Kidney (tissue), 14 donors: Measurements from ENCODE around the gene ANKRD12. TPM values are rescaled to one million over a fixed set of nuclear protein-coding genes. Genes with fewer than 3 reads are reported as not detected.

ENCODE experiments used
- DNase-seq, 5 donors: peaks; one replicate each; pipeline ENCODE4 v3.0.0-alpha.2; 2013 to 2020
- FAIRE-seq: peaks from 2 replicates; lab custom pipeline; 2012; peaks lifted over from hg19 to GRCh38; lab: Jason Lieb, UNC
- H3K27ac ChIP-seq, 2 donors: one replicate each; pipeline ENCODE4 v1.7.0; 2013; ENCODE audit warnings: low read depth in 2 of 2, low read length in 2 of 2, inconsistent platforms in 1 of 2
- H3K27me3 ChIP-seq: one replicate; pipeline ENCODE4 v1.7.1; 2013; ENCODE audit warnings: low read length, inconsistent platforms; ENCODE audit not compliant: control insufficient read depth, insufficient read depth
- H3K36me3 ChIP-seq, 3 donors: one replicate each; pipeline versions ENCODE4 v1.7.0 to v1.7.1; 2013; ENCODE audit warnings: low read length in 3 of 3, control low read depth in 1 of 3, inconsistent platforms in 1 of 3; ENCODE audit not compliant: insufficient read depth in 3 of 3, control insufficient read depth in 2 of 3
- H3K4me1 ChIP-seq, 3 donors: one replicate each; pipeline versions ENCODE4 v1.7.0 to v1.7.1; 2013; ENCODE audit warnings: low read length in 3 of 3, inconsistent platforms in 1 of 3, low read depth in 1 of 3; ENCODE audit not compliant: control insufficient read depth in 2 of 3, insufficient read depth in 2 of 3
- H3K4me3 ChIP-seq, 3 donors: one replicate each; pipeline versions ENCODE4 v1.7.0 to v1.8.1; 2013; ENCODE audit warnings: low read length in 3 of 3, control low read depth in 1 of 3, inconsistent platforms in 1 of 3
- H3K9ac ChIP-seq, 3 donors: one replicate each; pipeline versions ENCODE4 v1.7.0 to v1.7.1; 2013; ENCODE audit warnings: low read length in 3 of 3, control low read depth in 1 of 3, inconsistent platforms in 1 of 3
- H3K9me3 ChIP-seq, 3 donors: one replicate each; pipeline versions ENCODE4 v1.7.0 to v1.7.1; 2013; ENCODE audit warnings: low read length in 3 of 3, control low read depth in 1 of 3, inconsistent platforms in 1 of 3; ENCODE audit not compliant: control insufficient read depth in 2 of 3, insufficient read depth in 1 of 3
- CTCF ChIP-seq: IDR thresholded peaks from 3 replicates; pipeline ENCODE4 v1.5.1; 2012; ENCODE audit warnings: mild to moderate bottlenecking, moderate library complexity, borderline replicate concordance; ENCODE audit not compliant: insufficient read depth; ENCODE audit errors: extremely low read depth
- intact Hi-C: fragments of 100-400 bp; cut with DNase I; formaldehyde crosslinking; loops from one replicate; pipeline ENCODE4 v1.11.1; 2022
- polyA plus RNA-seq: library from polyadenylated mRNA; stranded (reverse); fragments of 350-450 nt; fragmentation: Illumina TruSeq; extraction: RNeasy Lipid Tissue Mini Kit (QIAGEN cat#74804); gene quantifications from one replicate; pipeline ENCODE4 v1.2.3, GENCODE V29; 2014; ENCODE audit warnings: low read depth, low replicate concordance; ENCODE audit not compliant: insufficient read depth
- total RNA-seq: library from RNA; stranded (reverse); fragmentation: NEBNext Ultra II Directional; extraction: Animal tissue kit (Norgen Biotek cat#: 25700); gene quantifications from one replicate; pipeline ENCODE4 v1.2.1, GENCODE V29; 2021
- donor health status: control.
- donor health status: control.
- donor health status: control.
- donor health status: control.
- donor health status: control.
- donor health status: DM: yes; HTN: yes; CAD: no.
- donor health status: Normal renal cell carcinoma (clear cell type).

Gene ANKRD12
- total and polyA plus RNA-seq, 2 donors from 2014 or later, result 3.9 to 81.8 TPM

DNA sequence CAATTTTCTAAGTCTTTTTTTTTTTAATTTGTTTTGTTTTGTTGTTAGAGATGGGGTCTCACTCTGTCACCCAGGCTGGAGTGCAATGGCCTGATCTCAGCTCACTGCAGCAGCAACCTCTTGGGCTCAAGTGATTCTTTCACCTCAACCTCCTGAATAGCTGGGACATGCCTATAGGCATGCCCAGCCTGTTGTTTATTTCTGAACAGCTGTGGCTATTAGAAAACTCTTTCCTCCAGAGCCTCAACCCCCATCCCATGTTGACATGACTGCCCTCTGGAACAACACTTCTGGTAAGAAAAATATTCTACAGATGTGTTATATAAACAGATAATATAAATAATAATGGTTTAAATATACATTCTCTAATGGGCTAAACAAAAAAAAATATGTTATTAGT, 153.6 kb downstream of the ANKRD12 start:
- no peaks in the 10 kb centered on the region for H3K36me3 ChIP-seq
- TF ChIP-seq CTCF, result no peak
- no peak for DNase-seq
- no peaks in the 10 kb centered on the region for H3K27me3 ChIP-seq
- no peak for FAIRE-seq
- no peaks in the 10 kb centered on the region for H3K4me1 ChIP-seq
- peaks cover 0 to 9% (median 0%) of the 10 kb centered on the region in 3 donors for H3K9me3 ChIP-seq
- H3K27ac ChIP-seq, result no peak overlapping the region
- intact Hi-C loops, result no loop called here
- H3K9ac ChIP-seq, result no peak overlapping the region
- no peak overlapping the region for H3K4me3 ChIP-seq

DNA sequence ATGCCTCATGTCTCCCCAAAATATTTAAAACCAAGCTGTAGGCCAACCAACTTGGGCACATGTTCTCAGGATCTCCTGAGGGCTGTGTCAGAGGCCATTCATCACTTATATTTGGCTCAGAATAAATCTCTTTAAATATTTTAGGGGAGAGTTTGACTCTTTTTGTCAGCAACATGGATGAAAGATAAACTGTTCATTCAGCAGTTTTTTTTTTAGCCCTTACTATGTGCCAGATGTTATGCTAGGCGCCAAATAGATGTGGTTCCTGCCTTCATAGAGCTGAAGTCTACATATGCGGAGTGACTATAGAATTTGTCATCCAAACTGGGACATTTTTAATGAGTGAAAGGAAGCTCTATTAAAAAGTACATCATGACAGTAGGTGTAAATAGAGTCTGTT, 155.5 kb downstream of the ANKRD12 start:
- intact Hi-C loops, result no loop called here
- FAIRE-seq (no peak), DNase-seq (no peak)
- H3K9ac ChIP-seq, result no peak overlapping the region
- no peak overlapping the region for H3K4me3 ChIP-seq
- no peaks in the 10 kb centered on the region for H3K4me1 ChIP-seq
- no peak overlapping the region for H3K27ac ChIP-seq
- TF ChIP-seq CTCF, result no peak
- H3K36me3 ChIP-seq, result no peaks in the 10 kb centered on the region
- peaks cover 0 to 9% (median 0%) of the 10 kb centered on the region in 3 donors for H3K9me3 ChIP-seq
- H3K27me3 ChIP-seq, result no peaks in the 10 kb centered on the region

DNA sequence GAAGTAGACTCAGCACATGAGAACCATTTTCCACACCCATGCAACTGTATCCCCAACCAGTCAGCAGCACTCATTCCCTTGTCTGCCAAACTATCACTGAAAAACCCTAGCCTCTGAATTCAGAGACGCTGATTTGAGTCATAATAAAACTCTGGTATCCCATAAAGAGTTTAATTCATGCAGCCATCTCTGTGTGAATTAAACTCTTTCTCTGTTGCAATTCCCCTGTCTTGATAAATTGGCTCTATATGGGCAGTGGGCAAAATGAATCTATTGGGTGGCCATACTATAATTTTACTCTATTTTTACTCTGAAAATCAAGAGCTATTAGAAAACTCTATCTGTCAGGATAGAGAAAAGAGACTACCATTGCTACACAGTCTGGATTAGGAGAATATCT, 157.4 kb downstream of the ANKRD12 start:
- intact Hi-C loops, result no loop called here
- DNase-seq, result no peak
- peaks cover 0 to 9% (median 0%) of the 10 kb centered on the region in 3 donors for H3K9me3 ChIP-seq
- no peaks in the 10 kb centered on the region for H3K4me1 ChIP-seq
- H3K27me3 ChIP-seq, result no peaks in the 10 kb centered on the region
- no peak overlapping the region for H3K27ac ChIP-seq
- H3K9ac ChIP-seq, result no peak overlapping the region
- H3K36me3 ChIP-seq, result no peaks in the 10 kb centered on the region
- H3K4me3 ChIP-seq, result no peak overlapping the region
- FAIRE-seq, result no peak
- TF ChIP-seq CTCF, result no peak
